WTC11 (cell line): Measurements from ENCODE around the gene OPCML. TPM values are rescaled to one million over a fixed set of nuclear protein-coding genes. Genes with fewer than 3 reads are reported as not detected.

Experiments
- ATAC-seq: fragments of 200-7000 bp; cut with Tn5 transposase; 2 replicates; pipeline ENCODE4 v1.10.0; 2021; ENCODE audit warnings: mild to moderate bottlenecking, moderate library complexity
- CTCF ChIA-PET: fragments of 300-600 bp; sonication (Branson Sonifier 250); formaldehyde crosslinking; loops from one replicate; lab custom pipeline; 2021; ENCODE audit warnings: antibody characterized with exemption; lab: Charles Lee
- POLR2A ChIA-PET: fragments of 350-600 bp; sonication (Branson Sonifier 250); formaldehyde crosslinking; loops from one replicate; lab custom pipeline; 2021; ENCODE audit warnings: antibody characterized with exemption; lab: Charles Lee
- DNase-seq: peaks from one replicate; pipeline ENCODE4 v3.0.0; 2021; ENCODE audit warnings: low spot score
- H3K27ac Mint-ChIP-seq: 2 replicates; pipeline ENCODE4 v1.8.0; 2021; ENCODE audit warnings: mixed read lengths
- H3K27me3 Mint-ChIP-seq: 2 replicates; pipeline ENCODE4 v1.8.0; 2021; ENCODE audit warnings: low read depth, mild to moderate bottlenecking, moderate library complexity, mixed read lengths
- H3K36me3 Mint-ChIP-seq: 2 replicates; pipeline ENCODE4 v1.8.0; 2021; ENCODE audit warnings: mixed read lengths
- H3K4me1 Mint-ChIP-seq: 2 replicates; pipeline ENCODE4 v1.8.0; 2022; ENCODE audit warnings: mixed read lengths
- H3K4me3 Mint-ChIP-seq: 2 replicates; pipeline ENCODE4 v1.8.0; 2021; ENCODE audit warnings: mild to moderate bottlenecking, moderate library complexity, mixed read lengths
- H3K9me3 Mint-ChIP-seq: 2 replicates; pipeline ENCODE4 v1.8.0; 2021; ENCODE audit warnings: mixed read lengths
- ESRRA ChIP-seq: sonication (generic); formaldehyde crosslinking; IDR thresholded peaks from 2 replicates; pipeline ENCODE4 v1.8.1; 2022; ENCODE audit warnings: mild to moderate bottlenecking, missing genetic modification reagents, borderline replicate concordance
- FOXK1 ChIP-seq: sonication (generic); formaldehyde crosslinking; IDR thresholded peaks from 2 replicates; pipeline ENCODE4 v1.8.0; 2022; ENCODE audit warnings: mild to moderate bottlenecking, moderate library complexity, missing genetic modification reagents
- HMGA2 ChIP-seq: fragments of 250-450 bp; sonication (Bioruptor Pico); IDR thresholded peaks from 2 replicates; pipeline ENCODE4 v1.4.0; 2021; ENCODE audit warnings: mild to moderate bottlenecking, moderate library complexity
- IRF2 ChIP-seq: sonication (generic); formaldehyde crosslinking; IDR thresholded peaks from 2 replicates; pipeline ENCODE4 v1.8.0; 2022; ENCODE audit warnings: low read depth, missing genetic modification reagents, borderline replicate concordance
- SMAD4 ChIP-seq: sonication (generic); formaldehyde crosslinking; IDR thresholded peaks from 2 replicates; pipeline ENCODE4 v1.8.0; 2022; ENCODE audit warnings: mild to moderate bottlenecking, missing genetic modification reagents
- SP1 ChIP-seq: sonication (generic); formaldehyde crosslinking; conservative IDR thresholded peaks from 2 replicates; pipeline ENCODE4 v1.8.1; 2022; ENCODE audit warnings: missing genetic modification reagents
- ZNF317 ChIP-seq: sonication (generic); formaldehyde crosslinking; IDR thresholded peaks from 2 replicates; pipeline ENCODE4 v1.8.1; 2023; ENCODE audit warnings: low read depth, mild to moderate bottlenecking, moderate library complexity, missing genetic modification reagents, borderline replicate concordance
- ZNF423 ChIP-seq: fragments of 250-450 bp; sonication (Bioruptor Pico); IDR thresholded peaks from 2 replicates; pipeline ENCODE4 v2.1.2; 2022; ENCODE audit warnings: mild to moderate bottlenecking, moderate library complexity
- total RNA-seq: library from RNA; stranded (reverse); gene quantifications from 3 replicates; pipeline ENCODE4 v1.2.3, GENCODE V29; 2021
- TF ChIP-seq, protein P1 (sequence below): fragments of 250-450 bp; sonication (Bioruptor Pico); IDR thresholded peaks from 2 replicates; pipeline ENCODE4 v1.8.0; 2021; ENCODE audit warnings: mild to moderate bottlenecking
- TF ChIP-seq, protein P2 (sequence below): sonication (generic); formaldehyde crosslinking; IDR thresholded peaks from 2 replicates; pipeline ENCODE4 v1.8.0; 2022; ENCODE audit warnings: mild to moderate bottlenecking, missing genetic modification reagents
- TF ChIP-seq, protein P3 (sequence below): sonication (generic); formaldehyde crosslinking; IDR thresholded peaks from 2 replicates; pipeline ENCODE4 v1.8.0; 2023; ENCODE audit warnings: mild to moderate bottlenecking, missing genetic modification reagents
- TF ChIP-seq, protein P4 (sequence below): sonication (generic); formaldehyde crosslinking; IDR thresholded peaks from 2 replicates; pipeline ENCODE4 v1.8.0; 2022; ENCODE audit warnings: mild to moderate bottlenecking, missing genetic modification reagents
- TF ChIP-seq, protein P5 (sequence below): sonication (generic); formaldehyde crosslinking; IDR thresholded peaks from 2 replicates; pipeline ENCODE4 v1.8.0; 2023; ENCODE audit warnings: missing genetic modification reagents, mild to moderate bottlenecking, borderline replicate concordance

OPCML gene
- total RNA-seq, 1 experiment from 2014 or later: 1.5 TPM

DNA sequence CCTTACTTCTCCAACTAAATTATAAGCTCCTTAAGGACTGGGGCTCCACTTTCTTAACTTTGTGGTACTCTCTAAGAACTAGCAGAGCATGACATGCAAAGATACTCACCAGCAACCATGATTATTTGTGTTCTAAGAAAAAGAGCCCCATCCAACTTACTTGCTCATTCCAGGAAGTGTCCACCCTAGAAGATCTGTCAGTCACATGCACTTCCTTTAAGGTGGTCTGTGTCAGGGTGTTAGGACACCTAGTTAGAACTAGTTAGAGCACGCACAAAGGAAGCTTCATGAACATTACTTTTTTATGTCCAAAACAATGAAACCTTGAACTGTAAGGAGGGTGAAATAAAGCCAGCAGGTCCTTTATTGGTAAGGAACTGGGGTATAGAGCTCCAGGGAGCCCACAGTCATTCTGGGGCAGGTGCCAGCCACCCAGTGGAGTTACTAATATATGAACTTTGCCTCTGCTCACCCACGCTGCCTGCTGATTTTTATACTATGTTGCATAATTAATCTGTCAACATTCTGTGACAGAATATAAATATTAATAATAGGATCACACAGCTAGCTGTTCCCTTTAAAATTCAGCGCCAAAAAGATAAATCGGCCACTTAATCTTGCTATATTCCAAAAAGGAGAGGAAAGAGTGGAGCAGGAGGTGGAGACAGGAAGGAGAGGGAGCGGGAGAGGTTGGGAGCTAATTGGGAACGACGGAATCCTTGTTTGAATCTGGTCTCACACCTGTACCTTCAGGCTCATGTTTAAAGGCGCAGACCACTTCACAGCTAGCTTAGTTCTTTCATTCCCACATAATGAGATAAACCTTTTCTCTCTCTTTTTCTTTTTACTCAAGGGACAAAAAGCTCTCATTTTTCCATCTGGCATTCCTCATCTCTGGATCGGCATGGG lies 755.0 kb downstream of the OPCML start:
- no peak overlapping the region for H3K27ac Mint-ChIP-seq
- DNase-seq: no peak
- ChIA-PET CTCF (interaction anchor here (1.7 kb wide), 1 partner anchor 164 kb away, joined by 5 read pairs; no protein-coding TSS in a partner anchor), POLR2A (no interaction called here)
- H3K9me3 Mint-ChIP-seq: peaks cover 10% of the 10 kb centered on the region
- TF ChIP-seq, protein P1, sequence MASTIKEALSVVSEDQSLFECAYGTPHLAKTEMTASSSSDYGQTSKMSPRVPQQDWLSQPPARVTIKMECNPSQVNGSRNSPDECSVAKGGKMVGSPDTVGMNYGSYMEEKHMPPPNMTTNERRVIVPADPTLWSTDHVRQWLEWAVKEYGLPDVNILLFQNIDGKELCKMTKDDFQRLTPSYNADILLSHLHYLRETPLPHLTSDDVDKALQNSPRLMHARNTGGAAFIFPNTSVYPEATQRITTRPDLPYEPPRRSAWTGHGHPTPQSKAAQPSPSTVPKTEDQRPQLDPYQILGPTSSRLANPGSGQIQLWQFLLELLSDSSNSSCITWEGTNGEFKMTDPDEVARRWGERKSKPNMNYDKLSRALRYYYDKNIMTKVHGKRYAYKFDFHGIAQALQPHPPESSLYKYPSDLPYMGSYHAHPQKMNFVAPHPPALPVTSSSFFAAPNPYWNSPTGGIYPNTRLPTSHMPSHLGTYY (CRISPR knock-in tag): no peak
- TF ChIP-seq, protein P2, sequence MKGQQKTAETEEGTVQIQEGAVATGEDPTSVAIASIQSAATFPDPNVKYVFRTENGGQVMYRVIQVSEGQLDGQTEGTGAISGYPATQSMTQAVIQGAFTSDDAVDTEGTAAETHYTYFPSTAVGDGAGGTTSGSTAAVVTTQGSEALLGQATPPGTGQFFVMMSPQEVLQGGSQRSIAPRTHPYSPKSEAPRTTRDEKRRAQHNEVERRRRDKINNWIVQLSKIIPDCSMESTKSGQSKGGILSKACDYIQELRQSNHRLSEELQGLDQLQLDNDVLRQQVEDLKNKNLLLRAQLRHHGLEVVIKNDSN (CRISPR knock-in tag): no peak
- TF ChIP-seq, protein P3, sequence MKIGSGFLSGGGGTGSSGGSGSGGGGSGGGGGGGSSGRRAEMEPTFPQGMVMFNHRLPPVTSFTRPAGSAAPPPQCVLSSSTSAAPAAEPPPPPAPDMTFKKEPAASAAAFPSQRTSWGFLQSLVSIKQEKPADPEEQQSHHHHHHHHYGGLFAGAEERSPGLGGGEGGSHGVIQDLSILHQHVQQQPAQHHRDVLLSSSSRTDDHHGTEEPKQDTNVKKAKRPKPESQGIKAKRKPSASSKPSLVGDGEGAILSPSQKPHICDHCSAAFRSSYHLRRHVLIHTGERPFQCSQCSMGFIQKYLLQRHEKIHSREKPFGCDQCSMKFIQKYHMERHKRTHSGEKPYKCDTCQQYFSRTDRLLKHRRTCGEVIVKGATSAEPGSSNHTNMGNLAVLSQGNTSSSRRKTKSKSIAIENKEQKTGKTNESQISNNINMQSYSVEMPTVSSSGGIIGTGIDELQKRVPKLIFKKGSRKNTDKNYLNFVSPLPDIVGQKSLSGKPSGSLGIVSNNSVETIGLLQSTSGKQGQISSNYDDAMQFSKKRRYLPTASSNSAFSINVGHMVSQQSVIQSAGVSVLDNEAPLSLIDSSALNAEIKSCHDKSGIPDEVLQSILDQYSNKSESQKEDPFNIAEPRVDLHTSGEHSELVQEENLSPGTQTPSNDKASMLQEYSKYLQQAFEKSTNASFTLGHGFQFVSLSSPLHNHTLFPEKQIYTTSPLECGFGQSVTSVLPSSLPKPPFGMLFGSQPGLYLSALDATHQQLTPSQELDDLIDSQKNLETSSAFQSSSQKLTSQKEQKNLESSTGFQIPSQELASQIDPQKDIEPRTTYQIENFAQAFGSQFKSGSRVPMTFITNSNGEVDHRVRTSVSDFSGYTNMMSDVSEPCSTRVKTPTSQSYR: no peak
- no peak for TF ChIP-seq IRF2 (CRISPR knock-in tag)
- TF ChIP-seq ESRRA (CRISPR knock-in tag): no peak
- TF ChIP-seq, protein P4, sequence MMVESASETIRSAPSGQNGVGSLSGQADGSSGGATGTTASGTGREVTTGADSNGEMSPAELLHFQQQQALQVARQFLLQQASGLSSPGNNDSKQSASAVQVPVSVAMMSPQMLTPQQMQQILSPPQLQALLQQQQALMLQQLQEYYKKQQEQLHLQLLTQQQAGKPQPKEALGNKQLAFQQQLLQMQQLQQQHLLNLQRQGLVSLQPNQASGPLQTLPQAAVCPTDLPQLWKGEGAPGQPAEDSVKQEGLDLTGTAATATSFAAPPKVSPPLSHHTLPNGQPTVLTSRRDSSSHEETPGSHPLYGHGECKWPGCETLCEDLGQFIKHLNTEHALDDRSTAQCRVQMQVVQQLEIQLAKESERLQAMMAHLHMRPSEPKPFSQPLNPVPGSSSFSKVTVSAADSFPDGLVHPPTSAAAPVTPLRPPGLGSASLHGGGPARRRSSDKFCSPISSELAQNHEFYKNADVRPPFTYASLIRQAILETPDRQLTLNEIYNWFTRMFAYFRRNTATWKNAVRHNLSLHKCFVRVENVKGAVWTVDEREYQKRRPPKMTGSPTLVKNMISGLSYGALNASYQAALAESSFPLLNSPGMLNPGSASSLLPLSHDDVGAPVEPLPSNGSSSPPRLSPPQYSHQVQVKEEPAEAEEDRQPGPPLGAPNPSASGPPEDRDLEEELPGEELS (CRISPR knock-in tag): no peak
- no peak for TF ChIP-seq ZNF423 (CRISPR knock-in tag)
- no peak for TF ChIP-seq SP1 (CRISPR knock-in tag)
- TF ChIP-seq, protein P5, sequence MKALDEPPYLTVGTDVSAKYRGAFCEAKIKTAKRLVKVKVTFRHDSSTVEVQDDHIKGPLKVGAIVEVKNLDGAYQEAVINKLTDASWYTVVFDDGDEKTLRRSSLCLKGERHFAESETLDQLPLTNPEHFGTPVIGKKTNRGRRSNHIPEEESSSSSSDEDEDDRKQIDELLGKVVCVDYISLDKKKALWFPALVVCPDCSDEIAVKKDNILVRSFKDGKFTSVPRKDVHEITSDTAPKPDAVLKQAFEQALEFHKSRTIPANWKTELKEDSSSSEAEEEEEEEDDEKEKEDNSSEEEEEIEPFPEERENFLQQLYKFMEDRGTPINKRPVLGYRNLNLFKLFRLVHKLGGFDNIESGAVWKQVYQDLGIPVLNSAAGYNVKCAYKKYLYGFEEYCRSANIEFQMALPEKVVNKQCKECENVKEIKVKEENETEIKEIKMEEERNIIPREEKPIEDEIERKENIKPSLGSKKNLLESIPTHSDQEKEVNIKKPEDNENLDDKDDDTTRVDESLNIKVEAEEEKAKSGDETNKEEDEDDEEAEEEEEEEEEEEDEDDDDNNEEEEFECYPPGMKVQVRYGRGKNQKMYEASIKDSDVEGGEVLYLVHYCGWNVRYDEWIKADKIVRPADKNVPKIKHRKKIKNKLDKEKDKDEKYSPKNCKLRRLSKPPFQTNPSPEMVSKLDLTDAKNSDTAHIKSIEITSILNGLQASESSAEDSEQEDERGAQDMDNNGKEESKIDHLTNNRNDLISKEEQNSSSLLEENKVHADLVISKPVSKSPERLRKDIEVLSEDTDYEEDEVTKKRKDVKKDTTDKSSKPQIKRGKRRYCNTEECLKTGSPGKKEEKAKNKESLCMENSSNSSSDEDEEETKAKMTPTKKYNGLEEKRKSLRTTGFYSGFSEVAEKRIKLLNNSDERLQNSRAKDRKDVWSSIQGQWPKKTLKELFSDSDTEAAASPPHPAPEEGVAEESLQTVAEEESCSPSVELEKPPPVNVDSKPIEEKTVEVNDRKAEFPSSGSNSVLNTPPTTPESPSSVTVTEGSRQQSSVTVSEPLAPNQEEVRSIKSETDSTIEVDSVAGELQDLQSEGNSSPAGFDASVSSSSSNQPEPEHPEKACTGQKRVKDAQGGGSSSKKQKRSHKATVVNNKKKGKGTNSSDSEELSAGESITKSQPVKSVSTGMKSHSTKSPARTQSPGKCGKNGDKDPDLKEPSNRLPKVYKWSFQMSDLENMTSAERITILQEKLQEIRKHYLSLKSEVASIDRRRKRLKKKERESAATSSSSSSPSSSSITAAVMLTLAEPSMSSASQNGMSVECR (CRISPR knock-in tag): no peak
- TF ChIP-seq SMAD4 (CRISPR knock-in tag): no peak
- no peaks in the 10 kb centered on the region for H3K27me3 Mint-ChIP-seq
- no peak overlapping the region for H3K4me3 Mint-ChIP-seq
- H3K4me1 Mint-ChIP-seq: peaks cover 46% of the 10 kb centered on the region
- H3K36me3 Mint-ChIP-seq: no peaks in the 10 kb centered on the region
- no peak for ATAC-seq

DNA sequence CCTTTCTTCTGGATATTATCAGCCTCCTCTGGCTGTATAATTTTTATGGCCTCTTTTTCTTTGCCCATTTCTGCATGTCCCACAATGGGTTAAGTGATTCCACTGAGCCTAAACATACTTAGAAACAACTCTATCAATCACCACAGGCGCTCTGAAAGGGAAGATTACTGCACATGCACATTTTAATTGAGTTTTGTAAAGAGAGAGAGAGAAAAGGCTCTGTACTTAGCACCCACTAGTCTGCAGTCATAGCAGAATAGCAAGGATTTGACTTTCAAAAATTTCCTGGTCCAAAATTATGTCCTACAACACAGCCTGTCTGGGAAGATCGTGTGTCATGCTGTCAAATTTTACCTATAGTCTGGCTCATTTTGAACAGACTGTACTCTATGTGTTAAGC lies 758.5 kb downstream of the OPCML start:
- H3K4me3 Mint-ChIP-seq: no peak overlapping the region
- H3K9me3 Mint-ChIP-seq: peaks cover 10% of the 10 kb centered on the region
- no peaks in the 10 kb centered on the region for H3K36me3 Mint-ChIP-seq
- H3K27me3 Mint-ChIP-seq: no peaks in the 10 kb centered on the region; the same call in 1 of the 2 replicates
- H3K27ac Mint-ChIP-seq: no peak overlapping the region
- ATAC-seq (no peak), DNase-seq (no peak)
- CTCF ChIA-PET: interaction anchor here (1.6 kb wide), 1 partner anchor 167 kb away, joined by 4 read pairs; no protein-coding TSS in a partner anchor
- POLR2A ChIA-PET: no interaction called here
- peaks cover 51% of the 10 kb centered on the region for H3K4me1 Mint-ChIP-seq
- no peak for TF ChIP-seq FOXK1 (CRISPR knock-in tag)
- TF ChIP-seq, protein P2 (CRISPR knock-in tag): no peak
- TF ChIP-seq ZNF317 (CRISPR knock-in tag): no peak
- no peak for TF ChIP-seq HMGA2 (CRISPR knock-in tag)
- TF ChIP-seq SP1 (CRISPR knock-in tag): no peak
- TF ChIP-seq, protein P5 (CRISPR knock-in tag): no peak
